HG03103 (cell line): ENCODE results near the gene ZBTB26.
"Not testable (repeated sequence)": the region's sequence is repeated elsewhere in the genome, so short reads cannot be mapped to it uniquely, and the experiment has no call there.

Experiments
- ATAC-seq: cut with Tn5 transposase; IDR thresholded peaks from one replicate; pipeline ENCODE4 v1.9.1; 2021; ENCODE audit warnings: low read depth; ENCODE audit not compliant: unreplicated experiment

The ZBTB26 gene

DNA sequence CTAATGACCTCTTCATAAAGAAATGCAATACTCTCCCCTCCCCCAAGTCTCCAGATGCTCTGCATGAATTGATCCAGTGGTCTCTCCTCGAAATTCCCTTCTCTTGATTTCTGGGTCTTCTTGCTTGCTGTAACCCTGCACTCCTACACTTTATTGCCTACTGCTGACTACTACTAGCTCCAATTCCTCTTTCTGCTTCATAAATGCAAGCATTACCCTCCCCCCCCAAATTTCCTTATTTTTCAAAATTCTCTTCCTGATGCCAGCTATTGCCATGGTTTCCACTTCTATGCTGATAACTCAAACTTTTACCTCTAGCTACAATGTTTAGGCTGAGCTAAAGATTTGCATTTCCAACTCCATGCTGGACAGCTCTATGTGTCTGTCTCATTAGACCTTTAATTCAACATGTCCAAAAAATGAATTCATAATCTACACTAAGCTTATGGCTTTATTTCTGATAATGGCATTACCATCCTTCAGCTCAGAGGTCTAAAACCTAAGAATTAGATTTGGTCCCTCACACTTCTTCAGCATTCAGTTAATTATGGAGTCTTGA lies 1.4 kb downstream of the ZBTB26 start:
- ATAC-seq: no peak

DNA sequence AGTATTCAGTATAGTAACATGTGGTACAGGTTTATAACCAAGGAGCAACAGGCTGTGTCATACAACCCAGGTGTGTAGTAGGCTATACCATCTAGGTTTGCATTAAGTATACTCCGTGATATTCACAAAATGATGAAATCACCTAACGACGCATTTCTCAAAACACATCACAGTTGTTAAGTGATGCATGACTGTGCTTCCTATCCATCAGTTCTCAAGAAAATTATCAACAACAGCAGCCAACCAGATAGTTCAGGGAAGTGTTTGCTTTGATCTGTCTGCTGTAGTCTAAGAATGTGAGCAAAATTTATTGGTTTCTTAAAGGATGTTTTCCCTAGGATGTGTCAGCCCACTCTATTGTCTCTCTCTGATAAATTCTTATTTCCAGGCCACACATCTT lies 7.4 kb downstream of the ZBTB26 start:
- no peak for ATAC-seq

DNA sequence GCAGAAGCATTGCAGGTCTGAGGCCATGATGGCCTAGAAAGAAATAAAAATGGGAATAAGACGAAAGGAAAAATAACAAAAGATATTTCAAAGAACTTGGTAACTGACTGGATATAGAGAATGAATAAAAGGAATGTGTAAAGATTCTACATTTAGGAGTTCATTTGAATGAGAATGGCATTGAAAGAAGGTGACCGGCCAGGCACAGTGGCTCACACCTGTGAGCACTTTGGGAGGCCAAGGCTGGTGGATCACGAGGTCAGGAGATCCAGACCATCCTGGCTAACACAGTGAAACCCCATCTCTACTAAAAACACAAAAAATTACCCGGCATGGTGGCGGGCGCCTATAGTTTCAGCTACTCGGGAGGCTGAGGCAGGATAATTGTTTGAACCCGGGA lies 8.6 kb downstream of the ZBTB26 start:
- ATAC-seq: no peak

GRCh38 chr9:122918310-122918709 lies 13.0 kb downstream of the ZBTB26 start:
- ATAC-seq: no peak

GRCh38 chr9:122912964-122913673 lies 18.2 kb downstream of the ZBTB26 start, which contains the start of gene ZBTB6:
ZBTB6 (minus strand) TSS chr9:122913323; CDS start chr9:122912072, 1,251 bp downstream.
- peak; percentile 97 for ATAC-seq

DNA sequence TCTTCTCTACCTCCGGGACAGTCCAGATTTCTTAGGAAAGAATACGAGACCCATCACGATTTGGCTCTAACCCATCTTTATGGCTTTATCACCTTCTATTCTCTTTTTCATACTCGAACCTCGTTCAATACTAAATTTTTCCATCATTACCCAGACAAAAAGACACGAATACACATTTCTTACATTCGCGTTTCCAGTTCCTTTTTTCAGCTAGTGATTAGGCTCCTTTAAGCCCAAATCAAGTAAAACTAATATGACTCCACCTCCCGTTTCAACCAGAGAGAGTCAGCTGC lies 18.7 kb downstream of the ZBTB26 start:
- ATAC-seq: no peak

GRCh38 chr9:122906122-122906521 lies 25.2 kb downstream of the ZBTB26 start:
- ATAC-seq: not testable (repeated sequence)

DNA sequence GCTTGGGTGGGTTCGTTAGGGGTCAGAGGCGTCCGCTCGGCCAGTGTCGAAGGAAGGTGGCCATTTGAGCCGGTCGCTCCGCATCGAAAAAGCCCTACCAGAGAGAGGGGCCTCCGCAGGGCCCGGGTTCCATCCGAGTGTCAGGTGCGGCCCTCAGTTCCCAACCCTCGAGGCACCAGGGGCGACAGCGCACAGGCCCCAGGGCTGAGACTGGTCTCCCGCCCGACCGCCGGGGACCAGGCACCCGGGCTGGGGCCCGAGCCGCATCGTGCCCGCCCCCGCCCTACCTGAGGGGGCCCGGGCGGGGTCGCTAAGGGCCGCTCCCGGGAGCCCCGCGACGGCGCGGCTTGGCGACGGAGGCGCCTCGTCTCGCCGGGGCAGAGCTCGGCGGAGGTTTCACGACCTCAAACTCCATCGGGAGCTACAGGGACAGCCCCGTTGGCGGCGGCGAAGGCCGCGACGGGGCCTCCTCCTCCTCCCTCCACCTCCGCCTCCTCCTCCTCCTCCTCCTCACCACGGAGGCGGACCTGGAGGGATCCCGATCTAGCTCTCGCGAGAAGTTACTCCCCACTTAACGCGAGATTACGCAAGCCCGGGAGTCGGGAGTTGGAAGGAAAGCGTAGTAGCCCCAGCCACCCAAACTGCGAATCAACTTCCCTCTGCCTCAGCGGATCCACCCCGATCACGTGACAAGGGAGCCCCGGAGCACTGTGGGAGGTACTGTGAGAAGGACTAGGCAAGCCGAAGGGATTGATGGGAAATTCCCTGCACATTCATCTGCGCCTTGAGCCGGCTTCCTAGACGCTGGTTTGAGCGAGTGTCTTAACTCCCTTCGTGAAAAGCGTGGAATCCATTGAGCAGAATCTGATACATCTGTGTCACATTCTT lies 26.2 kb downstream of the ZBTB26 start, which contains the start of gene RC3H2:
Gene RC3H2 (minus strand): TSS at position 537 of the 888 bp plus-strand sequence. CDS start 7,850 bp downstream, outside the sequence.
- ATAC-seq: peak; percentile 85

- ATAC-seq: peak; percentile 26
These were observed 26.9 kb downstream of the ZBTB26 start for GRCh38 chr9:122904466-122904822.

DNA sequence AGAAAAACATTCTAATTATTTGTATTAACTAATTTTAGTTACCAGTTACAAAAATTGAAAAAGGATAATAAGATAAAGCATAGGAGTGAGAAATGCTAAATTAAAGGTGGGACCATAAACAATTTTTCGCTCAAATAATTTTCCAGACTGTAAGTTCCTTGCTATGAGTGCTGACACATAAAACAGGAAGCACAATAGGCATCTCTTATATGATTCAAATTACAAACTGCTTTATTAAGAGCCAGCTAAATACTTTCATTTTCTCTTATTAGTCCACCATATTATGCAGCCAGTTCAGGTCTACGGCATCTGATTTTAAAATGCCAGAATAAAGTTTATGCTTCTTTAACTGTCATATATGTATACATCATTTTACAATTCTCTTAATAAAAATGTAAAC lies 30.5 kb downstream of the ZBTB26 start:
- ATAC-seq: no peak

DNA sequence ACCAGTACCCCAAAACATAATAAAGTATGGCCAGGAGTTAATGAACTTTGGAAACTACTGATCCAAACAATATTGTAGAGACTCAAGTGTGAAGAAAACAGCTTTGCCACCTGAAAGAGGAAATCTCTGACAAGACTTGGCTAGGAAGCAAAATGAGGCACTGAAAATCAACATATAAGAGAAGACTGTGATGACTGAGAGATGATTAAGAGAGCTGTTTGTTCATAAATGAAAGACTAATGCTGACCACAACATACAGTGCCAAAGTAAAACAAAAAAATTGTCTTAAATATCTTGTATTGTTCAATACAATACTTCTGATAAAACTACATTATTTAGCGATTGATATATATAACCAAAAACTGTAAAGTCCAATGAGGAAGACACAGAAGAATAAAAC lies 33.3 kb downstream of the ZBTB26 start:
- no peak for ATAC-seq

DNA sequence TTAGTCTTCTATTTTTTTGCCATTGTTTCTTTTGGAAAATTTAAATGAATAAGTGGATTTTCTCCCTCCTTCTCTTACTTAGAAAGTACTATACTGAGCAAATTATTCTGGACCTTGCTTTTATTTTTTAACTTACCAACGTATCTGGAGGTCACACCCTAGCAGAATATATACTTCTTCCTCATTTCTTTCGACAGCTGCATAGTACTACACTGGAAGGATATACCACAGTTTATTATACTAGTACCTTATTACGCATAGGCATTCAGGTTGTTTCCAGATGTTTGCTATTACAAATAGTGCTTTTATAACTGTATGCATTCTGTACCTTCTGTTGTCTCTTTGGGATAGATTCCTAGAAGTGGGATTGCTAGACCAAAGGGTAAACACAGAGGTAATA lies 42.8 kb downstream of the ZBTB26 start:
- ATAC-seq: no peak

GRCh38 chr9:122883125-122883524 lies 48.2 kb downstream of the ZBTB26 start:
- no peak for ATAC-seq

GRCh38 chr9:122879443-122879842 lies 51.9 kb downstream of the ZBTB26 start:
- ATAC-seq: no peak

DNA sequence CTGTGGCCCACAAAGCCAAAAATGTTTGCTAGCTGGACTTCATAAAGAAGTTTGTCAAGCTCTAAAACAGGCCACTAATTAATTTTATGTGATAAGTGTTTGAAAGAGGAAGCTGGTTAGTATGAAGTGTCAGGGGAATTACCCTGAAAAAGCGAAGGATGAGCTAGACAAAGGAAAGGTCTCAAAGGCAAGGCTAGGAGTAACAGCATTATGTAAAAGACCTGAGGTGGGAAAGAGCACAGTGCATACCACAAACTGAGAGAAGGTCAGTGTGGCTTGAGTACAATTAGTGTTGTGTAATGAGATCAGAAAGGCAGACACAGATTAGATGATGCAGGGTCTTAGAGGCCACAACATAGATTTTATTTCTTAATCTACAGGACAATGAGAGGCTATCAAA lies 55.8 kb downstream of the ZBTB26 start:
- ATAC-seq: no peak

GRCh38 chr9:122867276-122867675 lies 64.0 kb downstream of the ZBTB26 start:
- not testable (repeated sequence) for ATAC-seq

DNA sequence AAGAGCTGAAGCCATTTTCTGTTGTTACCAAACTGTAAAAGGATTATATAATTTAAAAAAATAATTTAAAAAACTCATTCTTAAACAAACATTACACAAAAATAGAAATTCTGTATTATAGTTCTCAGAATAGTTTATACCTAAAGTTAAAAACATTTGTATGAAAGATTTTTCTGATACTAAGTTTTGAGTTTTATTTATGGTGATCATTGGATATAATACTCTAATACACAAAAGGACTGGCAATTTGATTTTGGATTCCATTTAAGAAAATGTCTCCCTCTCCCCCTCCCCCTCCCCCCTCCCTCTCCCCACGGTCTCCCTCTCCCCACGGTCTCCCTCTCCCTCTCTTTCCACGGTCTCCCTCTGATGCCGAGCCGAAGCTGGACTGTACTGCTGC lies 65.2 kb downstream of the ZBTB26 start:
- no peak for ATAC-seq
